Posterior cingulate gyrus (tissue), 11 donors: ENCODE results near the gene MVD.

Source experiments
- DNase-seq, 10 donors: peaks; one replicate each; pipeline versions ENCODE4 v3.0.0 to v3.0.0-alpha.2; 2020 to 2021; ENCODE audit warnings: mixed read lengths in 3 of 10
- intact Hi-C: fragments of 100-400 bp; cut with DNase I; formaldehyde crosslinking; loops from one replicate; pipeline ENCODE4 v1.15.1; 2023

MVD gene

GRCh38 chr16:88697831-88698615 lies 35.1 kb upstream of the MVD start:
- intact Hi-C loops: no loop called here

GRCh38 chr16:88697116-88697830 lies 34.4 kb upstream of the MVD start:
- no peak for DNase-seq
- intact Hi-C loops: no loop called here

More at GRCh38 chr16:88697831-88698615, 35.1 kb upstream of the MVD start:
- DNase-seq: no peak

GRCh38 chr16:88696441-88696840 lies 33.5 kb upstream of the MVD start:
- no peak for DNase-seq
- intact Hi-C loops: no loop called here

GRCh38 chr16:88695753-88696152 lies 32.9 kb upstream of the MVD start:
- no peak for DNase-seq
- intact Hi-C loops: no loop called here

- DNase-seq: no peak
- intact Hi-C loops: no loop called here
Measured at GRCh38 chr16:88695218-88695617, 32.3 kb upstream of the MVD start.

GRCh38 chr16:88694221-88695087 lies 31.6 kb upstream of the MVD start:
- intact Hi-C loops: no loop called here
- no peak for DNase-seq

- no peak for DNase-seq
- intact Hi-C loops: no loop called here
Measured at GRCh38 chr16:88693420-88694177, 30.7 kb upstream of the MVD start.

GRCh38 chr16:88692861-88693260 lies 30.0 kb upstream of the MVD start:
- intact Hi-C loops: no loop called here
- DNase-seq: no peak

- intact Hi-C loops: no loop called here
- DNase-seq: peak in 1 of 10 donors; percentile 84
Measured at GRCh38 chr16:88691924-88692560, 29.2 kb upstream of the MVD start.

- intact Hi-C loops: no loop called here
- DNase-seq: no peak
Measured at GRCh38 chr16:88691129-88691813, 28.4 kb upstream of the MVD start.

- DNase-seq: no peak
Measured at GRCh38 chr16:88690341-88691128, 27.6 kb upstream of the MVD start.

GRCh38 chr16:88688013-88688778 lies 25.3 kb upstream of the MVD start:
- peak in 8 of 10 donors; percentile 60 to 95 (median 70) for DNase-seq
- intact Hi-C loops: no loop called here

More at GRCh38 chr16:88690341-88691128, 27.6 kb upstream of the MVD start:
- intact Hi-C loops: no loop called here

- intact Hi-C loops: no loop called here
- DNase-seq: no peak
Measured at GRCh38 chr16:88687676-88688012, 24.8 kb upstream of the MVD start.

- peak in 1 of 10 donors; percentile 84 for DNase-seq
- intact Hi-C loops: no loop called here
Measured at GRCh38 chr16:88687254-88687576, 24.3 kb upstream of the MVD start.

GRCh38 chr16:88686439-88687253 lies 23.8 kb upstream of the MVD start, which contains the start of gene SNAI3:
Gene SNAI3, minus strand, starts transcription at chr16:88686507. Its CDS starts 101 bp downstream, at chr16:88686406.
- intact Hi-C loops: no loop called here
- peak in 6 of 10 donors; percentile 47 to 93 (median 56) for DNase-seq

- intact Hi-C loops: no loop called here
- DNase-seq: no peak
Measured at GRCh38 chr16:88686062-88686438, 23.2 kb upstream of the MVD start.
